Panc1 (cell line): ENCODE data around the gene NYAP2. TPM values are rescaled to one million over a fixed set of nuclear protein-coding genes. Genes with fewer than 3 reads are reported as not detected.

ENCODE experiments used
- ATAC-seq: fragments of 200-7000 bp; cut with Tn5 transposase; 2 replicates; pipeline ENCODE4 v1.9.1; 2020; ENCODE audit warnings: mild to moderate bottlenecking, moderate library complexity
- BruUV-seq: library from RNA; stranded (reverse); fragments of 400-500 nt; replicated peaks from 2 replicates; lab custom pipeline; 2021; lab: Mats Ljungman, UMichigan
- CTCF ChIA-PET: fragments of 300-600 bp; sonication (Branson Sonifier 250); formaldehyde crosslinking; loops from one replicate; lab custom pipeline; 2022; ENCODE audit warnings: antibody characterized with exemption; lab: Charles Lee
- POLR2A ChIA-PET: fragments of 300-600 bp; sonication (Branson Sonifier 250); formaldehyde crosslinking; loops from one replicate; lab custom pipeline; 2022; ENCODE audit warnings: antibody characterized with exemption; lab: Charles Lee
- DNase-seq: peaks from one replicate; pipeline ENCODE4 v3.0.0-alpha.2; 2010; ENCODE audit warnings: low read depth, low spot score
- H3K27ac ChIP-seq: 2 replicates; pipeline ENCODE4 v1.5.1; 2011; ENCODE audit warnings: mild to moderate bottlenecking, low read length, inconsistent platforms
- H3K27me3 ChIP-seq: fragments of 200-500 bp; sonication (Bioruptor generic); 2 replicates; pipeline ENCODE4 v1.6.0; 2014; ENCODE audit warnings: low read length, inconsistent platforms; ENCODE audit not compliant: control insufficient read depth, insufficient read depth
- H3K36me3 ChIP-seq: fragments of 200-500 bp; sonication (Bioruptor generic); 2 replicates; pipeline ENCODE4 v1.5.1; 2014; ENCODE audit warnings: inconsistent platforms, mild to moderate bottlenecking, low read length, moderate library complexity; ENCODE audit not compliant: control insufficient read depth, insufficient read depth
- H3K4me1 ChIP-seq: 2 replicates; pipeline ENCODE4 v1.5.1; 2011; ENCODE audit warnings: inconsistent platforms, mild to moderate bottlenecking, low read length, moderate library complexity; ENCODE audit not compliant: control insufficient read depth, insufficient read depth
- H3K4me3 ChIP-seq, 2 experiments: 2 replicates each; pipeline ENCODE4 v1.5.1; 2011 to 2012; ENCODE audit warnings: low read depth in 2 of 2, low read length in 2 of 2, mild to moderate bottlenecking in 2 of 2, inconsistent platforms in 1 of 2, moderate library complexity in 1 of 2
- H3K9me3 ChIP-seq: fragments of 200-500 bp; sonication (Bioruptor generic); 2 replicates; pipeline ENCODE4 v1.5.1; 2014; ENCODE audit warnings: low read depth, mild to moderate bottlenecking, inconsistent platforms, low read length, moderate library complexity; ENCODE audit not compliant: control insufficient read depth, insufficient read depth
- CTCF ChIP-seq: fragments of 450-650 bp; IDR thresholded peaks from 2 replicates; pipeline ENCODE4 v1.5.1; 2017; ENCODE audit warnings: mild to moderate bottlenecking
- POLR2AphosphoS5 ChIP-seq: IDR thresholded peaks from 2 replicates; pipeline ENCODE4 v1.6.1; 2012; ENCODE audit warnings: mild to moderate bottlenecking, low read depth, low read length, moderate library complexity
- REST ChIP-seq, 2 experiments: IDR thresholded peaks; 2 replicates each; pipeline ENCODE4 v1.6.1; 2011 to 2012; ENCODE audit warnings: low read depth in 2 of 2, control low read depth in 1 of 2, low read length in 1 of 2, mild to moderate bottlenecking in 1 of 2, moderate library complexity in 1 of 2; ENCODE audit not compliant: insufficient read depth in 1 of 2
- SIN3A ChIP-seq: IDR thresholded peaks from 2 replicates; pipeline ENCODE4 v1.6.1; 2012; ENCODE audit warnings: low read depth, mild to moderate bottlenecking, low read length, moderate library complexity, borderline replicate concordance; ENCODE audit not compliant: insufficient read depth
- TCF7L2 ChIP-seq: IDR thresholded peaks from 2 replicates; pipeline ENCODE4 v1.6.1; 2011; ENCODE audit warnings: mild to moderate bottlenecking, low read depth, low read length, inconsistent platforms
- in situ Hi-C: cut with HindIII; loops from 2 replicates; pipeline ENCODE4 v1.10.0; 2016; ENCODE audit warnings: low sequenced_read_pairs, low pct_unique_long_range_greater_than_20kb
- intact Hi-C: fragments of 100-400 bp; cut with micrococcal nuclease; formaldehyde crosslinking; loops from one replicate; pipeline ENCODE4 v1.10.0; 2022; ENCODE audit not compliant: unreplicated experiment
- total RNA-seq: library from RNA; stranded (reverse); gene quantifications from one replicate; pipeline ENCODE4 v1.2.1, GENCODE V29; 2021; ENCODE audit not compliant: unreplicated experiment

Gene NYAP2
- total RNA-seq, 1 experiment from 2014 or later, result not detected

DNA sequence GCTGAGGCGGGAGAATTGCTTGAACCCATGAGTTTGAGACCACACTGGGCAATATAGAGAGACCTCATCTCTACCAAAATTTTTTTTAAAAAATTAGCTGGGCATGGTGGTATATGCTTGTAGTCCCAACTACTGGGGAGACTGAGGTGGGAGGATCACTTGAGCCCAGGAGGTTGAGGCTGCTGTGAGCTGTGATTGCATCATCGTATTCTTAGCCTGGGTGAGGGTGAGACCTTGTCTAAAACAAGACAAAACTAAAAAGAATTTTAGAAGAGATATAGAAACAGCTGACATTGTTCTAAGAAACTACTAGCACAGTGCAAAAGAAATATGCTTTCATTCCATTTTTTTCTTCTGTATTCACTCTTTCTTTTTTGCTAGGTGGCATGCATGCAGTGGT is 298.4 kb downstream of the NYAP2 start:
- no TSS peak for BruUV-seq
- TF ChIP-seq CTCF, result no peak
- no peak for TF ChIP-seq REST (IDR thresholded peaks at IDR 0.05; ENCODE audit: insufficient read depth in 1 of 2, low read depth in 2 of 2, low read length in 1 of 2)
- TF ChIP-seq POLR2AphosphoS5, result no peak
- no peak for TF ChIP-seq SIN3A
- no peak for TF ChIP-seq TCF7L2
- H3K27ac ChIP-seq, result no peak overlapping the region
- in situ Hi-C loops, result no loop called here
- no peak overlapping the region for H3K4me3 ChIP-seq
- intact Hi-C loops, result no loop called here
- no peaks in the 10 kb centered on the region for H3K27me3 ChIP-seq
- no peaks in the 10 kb centered on the region for H3K4me1 ChIP-seq
- DNase-seq (no peak), ATAC-seq (no peak)
- H3K36me3 ChIP-seq, result no peaks in the 10 kb centered on the region
- ChIA-PET CTCF (no interaction called here), POLR2A (no interaction called here)
- H3K9me3 ChIP-seq, result no peaks in the 10 kb centered on the region
